MG63 (cell line): ENCODE results near the gene MYO19. TPM values are rescaled to one million over a fixed set of nuclear protein-coding genes. Genes with fewer than 3 reads are reported as not detected.
"Not testable (repeated sequence)": the region's sequence is repeated elsewhere in the genome, so short reads cannot be mapped to it uniquely, and the experiment has no call there.

Experiments
- DNase-seq: peaks from one replicate; pipeline ENCODE4 v3.0.0-alpha.2; 2020
- H3K27me3 ChIP-seq: fragments of 250-450 bp; sonication (Bioruptor Pico); 2 replicates; pipeline ENCODE4 v1.5.1; 2020; ENCODE audit warnings: mild to moderate bottlenecking, moderate library complexity
- H3K36me3 ChIP-seq: fragments of 250-450 bp; sonication (Bioruptor Pico); 2 replicates; pipeline ENCODE4 v1.5.1; 2020; ENCODE audit warnings: mild to moderate bottlenecking, moderate library complexity
- H3K4me3 ChIP-seq: fragments of 250-450 bp; sonication (Bioruptor Pico); 2 replicates; pipeline ENCODE4 v1.5.1; 2020; ENCODE audit warnings: mild to moderate bottlenecking, moderate library complexity
- H3K9me3 ChIP-seq: fragments of 250-450 bp; sonication (Bioruptor Pico); 2 replicates; pipeline ENCODE4 v1.5.1; 2020; ENCODE audit warnings: mild to moderate bottlenecking, moderate library complexity
- total RNA-seq: library from RNA; depleted of rRNA; stranded (reverse); fragments of >200 nt; shearing (Covaris generic); gene quantifications from 2 replicates; pipeline ENCODE4 v1.2.3, GENCODE V29; 2014; ENCODE audit warnings: low replicate concordance

Gene MYO19
- total RNA-seq, 1 experiment from 2014 or later: 73.9 TPM

GRCh38 chr17:36493956-36494355 is 40.7 kb downstream of the MYO19 start:
- no peak for DNase-seq
- H3K36me3 ChIP-seq: peaks cover 63% of the 10 kb centered on the region
- no peaks in the 10 kb centered on the region for H3K9me3 ChIP-seq
- no peak overlapping the region for H3K4me3 ChIP-seq
- H3K27me3 ChIP-seq: no peaks in the 10 kb centered on the region

GRCh38 chr17:36486204-36487194 is 48.2 kb downstream of the MYO19 start, which contains the start of gene ZNHIT3:
Gene ZNHIT3 (plus strand): TSS chr17:36486681. CDS start chr17:36486700, 19 bp downstream.
- H3K36me3 ChIP-seq: peaks cover 3% of the 10 kb centered on the region; the same call in 1 of the 2 replicates
- peak within 1 kb of the TSS; percentile 71 for H3K4me3 ChIP-seq
- DNase-seq: peak; percentile 90
- peaks cover 13% of the 10 kb centered on the region; the same call in 1 of the 2 replicates for H3K27me3 ChIP-seq
- no peaks in the 10 kb centered on the region for H3K9me3 ChIP-seq

- Histone ChIP-seq H3K36me3 (peaks cover 3% of the 10 kb centered on the region; the same call in 1 of the 2 replicates), H3K9me3 (no peaks in the 10 kb centered on the region), H3K4me3 (peak overlapping the region; percentile 71), H3K27me3 (peaks cover 15% of the 10 kb centered on the region)
- no peak for DNase-seq
Measured at GRCh38 chr17:36485805-36486203, 48.9 kb downstream of the MYO19 start.

- no peak for DNase-seq
- peaks cover 1% of the 10 kb centered on the region; the same call in 1 of the 2 replicates for H3K36me3 ChIP-seq
- no peak overlapping the region for H3K4me3 ChIP-seq
- peaks cover 15% of the 10 kb centered on the region for H3K27me3 ChIP-seq
- H3K9me3 ChIP-seq: no peaks in the 10 kb centered on the region
Measured at GRCh38 chr17:36485027-36485426, 49.6 kb downstream of the MYO19 start.

- H3K9me3 ChIP-seq, DNase-seq, H3K36me3 ChIP-seq, H3K4me3 ChIP-seq: not testable (repeated sequence)
- peaks cover 22% of the 10 kb centered on the region for H3K27me3 ChIP-seq
Measured at GRCh38 chr17:36484021-36484420, 50.6 kb downstream of the MYO19 start.

GRCh38 chr17:36482611-36483504 is 51.8 kb downstream of the MYO19 start:
- peaks cover 23% of the 10 kb centered on the region for H3K27me3 ChIP-seq
- DNase-seq: peak; percentile 83
- H3K9me3 ChIP-seq: no peaks in the 10 kb centered on the region
- no peak overlapping the region for H3K4me3 ChIP-seq
- no peaks in the 10 kb centered on the region for H3K36me3 ChIP-seq

GRCh38 chr17:36481829-36482228 is 52.8 kb downstream of the MYO19 start:
- no peaks in the 10 kb centered on the region for H3K36me3 ChIP-seq
- no peak for DNase-seq
- no peaks in the 10 kb centered on the region; the same call in 1 of the 2 replicates for H3K9me3 ChIP-seq

GRCh38 chr17:36475346-36475970 is 59.2 kb downstream of the MYO19 start:
- Histone ChIP-seq H3K9me3 (no peaks in the 10 kb centered on the region; the same call in 1 of the 2 replicates), H3K36me3 (no peaks in the 10 kb centered on the region)
- DNase-seq: no peak

More at GRCh38 chr17:36481829-36482228, 52.8 kb downstream of the MYO19 start:
- H3K27me3 ChIP-seq: peaks cover 31% of the 10 kb centered on the region
- no peak overlapping the region for H3K4me3 ChIP-seq

GRCh38 chr17:36474571-36474970 is 60.1 kb downstream of the MYO19 start:
- H3K4me3 ChIP-seq: no peak overlapping the region
- H3K27me3 ChIP-seq: peaks cover 29% of the 10 kb centered on the region
- no peak for DNase-seq
- no peaks in the 10 kb centered on the region; the same call in 1 of the 2 replicates for H3K9me3 ChIP-seq
- no peaks in the 10 kb centered on the region for H3K36me3 ChIP-seq

More at GRCh38 chr17:36475346-36475970, 59.2 kb downstream of the MYO19 start:
- Histone ChIP-seq H3K4me3 (no peak overlapping the region), H3K27me3 (peaks cover 23% of the 10 kb centered on the region)

- H3K4me3 ChIP-seq: no peak overlapping the region
- DNase-seq: no peak
- no peaks in the 10 kb centered on the region for H3K36me3 ChIP-seq
- no peaks in the 10 kb centered on the region for H3K9me3 ChIP-seq
- peaks cover 32% of the 10 kb centered on the region for H3K27me3 ChIP-seq
Measured at GRCh38 chr17:36470499-36470898, 64.2 kb downstream of the MYO19 start.

- no peak overlapping the region for H3K4me3 ChIP-seq
- no peaks in the 10 kb centered on the region for H3K36me3 ChIP-seq
- DNase-seq: no peak
- peaks cover 32% of the 10 kb centered on the region for H3K27me3 ChIP-seq
- no peaks in the 10 kb centered on the region for H3K9me3 ChIP-seq
Measured at GRCh38 chr17:36469733-36470132, 64.9 kb downstream of the MYO19 start.

- no peaks in the 10 kb centered on the region for H3K36me3 ChIP-seq
- DNase-seq: no peak
- H3K4me3 ChIP-seq: no peak overlapping the region
- no peaks in the 10 kb centered on the region for H3K9me3 ChIP-seq
- H3K27me3 ChIP-seq: peaks cover 32% of the 10 kb centered on the region
Measured at GRCh38 chr17:36468903-36469635, 65.6 kb downstream of the MYO19 start.

- Histone ChIP-seq H3K36me3 (no peaks in the 10 kb centered on the region), H3K27me3 (peaks cover 34% of the 10 kb centered on the region), H3K4me3 (no peak overlapping the region), H3K9me3 (no peaks in the 10 kb centered on the region)
- no peak for DNase-seq
Measured at GRCh38 chr17:36464765-36465088, 69.9 kb downstream of the MYO19 start.

GRCh38 chr17:36463916-36464764 is 70.5 kb downstream of the MYO19 start:
- Histone ChIP-seq H3K36me3 (no peaks in the 10 kb centered on the region), H3K4me3 (no peak overlapping the region), H3K9me3 (no peaks in the 10 kb centered on the region), H3K27me3 (peaks cover 34% of the 10 kb centered on the region)
- peak; percentile 89 for DNase-seq
